B cell (primary cell): ENCODE data around the gene ARL4C.

Experiments used
- EZH2 ChIP-seq: IDR thresholded peaks from 2 replicates; pipeline ENCODE4 v1.6.1; 2012; ENCODE audit warnings: borderline replicate concordance, low read depth, mild to moderate bottlenecking, moderate library complexity, low read length; ENCODE audit not compliant: insufficient read depth, poor library complexity, severe bottlenecking
- TF ChIP-seq, protein P1 (sequence below): fragments of 200-600 bp; IDR thresholded peaks from one replicate; pipeline ENCODE4 v1.8.0; 2022; ENCODE audit warnings: antibody characterized with exemption, mild to moderate bottlenecking

DNA sequence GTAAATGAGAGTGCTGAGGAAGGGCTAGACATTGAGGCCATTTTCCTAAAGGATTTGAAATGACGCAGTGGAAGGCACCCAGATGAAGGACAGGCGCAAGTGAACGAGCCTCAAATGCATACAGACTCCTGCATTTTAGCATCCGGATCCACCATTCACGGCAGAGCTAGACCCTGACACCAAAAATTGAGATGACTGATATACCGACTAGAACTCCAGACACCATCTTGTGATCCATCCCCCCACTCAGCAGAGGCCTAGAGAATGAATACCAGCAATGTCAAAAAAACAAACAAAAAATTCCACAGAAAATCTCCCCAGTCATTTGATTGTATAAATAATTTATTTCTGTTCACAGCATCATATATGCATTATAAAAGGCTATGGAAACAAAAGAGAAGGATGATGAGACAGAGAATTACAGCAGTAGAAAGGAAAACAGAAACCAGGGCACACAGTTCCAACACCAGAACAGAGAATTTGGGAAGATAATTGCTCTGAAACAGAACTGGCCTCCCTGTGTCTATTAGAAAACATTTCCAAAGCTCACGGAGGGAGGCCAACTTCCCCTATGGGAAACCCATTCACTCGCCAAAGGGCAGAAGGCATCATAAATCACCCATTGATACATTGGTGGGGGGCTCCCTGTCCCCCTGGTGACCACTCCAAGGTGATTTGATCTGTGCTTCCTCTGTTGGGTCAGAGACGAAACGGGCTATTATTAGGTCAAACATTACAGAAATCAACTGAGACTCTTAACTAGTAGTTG lies 4.0 kb downstream of the ARL4C start:
- TF ChIP-seq, protein P1, sequence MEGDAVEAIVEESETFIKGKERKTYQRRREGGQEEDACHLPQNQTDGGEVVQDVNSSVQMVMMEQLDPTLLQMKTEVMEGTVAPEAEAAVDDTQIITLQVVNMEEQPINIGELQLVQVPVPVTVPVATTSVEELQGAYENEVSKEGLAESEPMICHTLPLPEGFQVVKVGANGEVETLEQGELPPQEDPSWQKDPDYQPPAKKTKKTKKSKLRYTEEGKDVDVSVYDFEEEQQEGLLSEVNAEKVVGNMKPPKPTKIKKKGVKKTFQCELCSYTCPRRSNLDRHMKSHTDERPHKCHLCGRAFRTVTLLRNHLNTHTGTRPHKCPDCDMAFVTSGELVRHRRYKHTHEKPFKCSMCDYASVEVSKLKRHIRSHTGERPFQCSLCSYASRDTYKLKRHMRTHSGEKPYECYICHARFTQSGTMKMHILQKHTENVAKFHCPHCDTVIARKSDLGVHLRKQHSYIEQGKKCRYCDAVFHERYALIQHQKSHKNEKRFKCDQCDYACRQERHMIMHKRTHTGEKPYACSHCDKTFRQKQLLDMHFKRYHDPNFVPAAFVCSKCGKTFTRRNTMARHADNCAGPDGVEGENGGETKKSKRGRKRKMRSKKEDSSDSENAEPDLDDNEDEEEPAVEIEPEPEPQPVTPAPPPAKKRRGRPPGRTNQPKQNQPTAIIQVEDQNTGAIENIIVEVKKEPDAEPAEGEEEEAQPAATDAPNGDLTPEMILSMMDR, result no peak
- no peak for TF ChIP-seq EZH2
